Kidney (tissue), 14 donors: ENCODE measurements around the gene SLC35G6. TPM values are rescaled to one million over a fixed set of nuclear protein-coding genes. Genes with fewer than 3 reads are reported as not detected.

Source experiments
- DNase-seq, 5 donors: peaks; one replicate each; pipeline ENCODE4 v3.0.0-alpha.2; 2013 to 2020
- FAIRE-seq: peaks from 2 replicates; lab custom pipeline; 2012; peaks lifted over from hg19 to GRCh38; lab: Jason Lieb, UNC
- H3K27ac ChIP-seq, 2 donors: one replicate each; pipeline ENCODE4 v1.7.0; 2013; ENCODE audit warnings: low read depth in 2 of 2, low read length in 2 of 2, inconsistent platforms in 1 of 2
- H3K27me3 ChIP-seq: one replicate; pipeline ENCODE4 v1.7.1; 2013; ENCODE audit warnings: low read length, inconsistent platforms; ENCODE audit not compliant: control insufficient read depth, insufficient read depth
- H3K36me3 ChIP-seq, 3 donors: one replicate each; pipeline versions ENCODE4 v1.7.0 to v1.7.1; 2013; ENCODE audit warnings: low read length in 3 of 3, control low read depth in 1 of 3, inconsistent platforms in 1 of 3; ENCODE audit not compliant: insufficient read depth in 3 of 3, control insufficient read depth in 2 of 3
- H3K4me1 ChIP-seq, 3 donors: one replicate each; pipeline versions ENCODE4 v1.7.0 to v1.7.1; 2013; ENCODE audit warnings: low read length in 3 of 3, inconsistent platforms in 1 of 3, low read depth in 1 of 3; ENCODE audit not compliant: control insufficient read depth in 2 of 3, insufficient read depth in 2 of 3
- H3K4me3 ChIP-seq, 3 donors: one replicate each; pipeline versions ENCODE4 v1.7.0 to v1.8.1; 2013; ENCODE audit warnings: low read length in 3 of 3, control low read depth in 1 of 3, inconsistent platforms in 1 of 3
- H3K9ac ChIP-seq, 3 donors: one replicate each; pipeline versions ENCODE4 v1.7.0 to v1.7.1; 2013; ENCODE audit warnings: low read length in 3 of 3, control low read depth in 1 of 3, inconsistent platforms in 1 of 3
- H3K9me3 ChIP-seq, 3 donors: one replicate each; pipeline versions ENCODE4 v1.7.0 to v1.7.1; 2013; ENCODE audit warnings: low read length in 3 of 3, control low read depth in 1 of 3, inconsistent platforms in 1 of 3; ENCODE audit not compliant: control insufficient read depth in 2 of 3, insufficient read depth in 1 of 3
- intact Hi-C: fragments of 100-400 bp; cut with DNase I; formaldehyde crosslinking; loops from one replicate; pipeline ENCODE4 v1.11.1; 2022
- polyA plus RNA-seq: library from polyadenylated mRNA; stranded (reverse); fragments of 350-450 nt; fragmentation: Illumina TruSeq; extraction: RNeasy Lipid Tissue Mini Kit (QIAGEN cat#74804); gene quantifications from one replicate; pipeline ENCODE4 v1.2.3, GENCODE V29; 2014; ENCODE audit warnings: low read depth, low replicate concordance; ENCODE audit not compliant: insufficient read depth
- total RNA-seq: library from RNA; stranded (reverse); fragmentation: NEBNext Ultra II Directional; extraction: Animal tissue kit (Norgen Biotek cat#: 25700); gene quantifications from one replicate; pipeline ENCODE4 v1.2.1, GENCODE V29; 2021
- TF ChIP-seq, protein P1 (sequence below): IDR thresholded peaks from 3 replicates; pipeline ENCODE4 v1.5.1; 2012; ENCODE audit warnings: mild to moderate bottlenecking, moderate library complexity, borderline replicate concordance; ENCODE audit not compliant: insufficient read depth; ENCODE audit errors: extremely low read depth
- donor health status: control.
- donor health status: control.
- donor health status: control.
- donor health status: control.
- donor health status: control.
- donor health status: DM: yes; HTN: yes; CAD: no.
- donor health status: Normal renal cell carcinoma (clear cell type).

SLC35G6 gene
- total and polyA plus RNA-seq, 2 donors from 2014 or later = not detected

DNA sequence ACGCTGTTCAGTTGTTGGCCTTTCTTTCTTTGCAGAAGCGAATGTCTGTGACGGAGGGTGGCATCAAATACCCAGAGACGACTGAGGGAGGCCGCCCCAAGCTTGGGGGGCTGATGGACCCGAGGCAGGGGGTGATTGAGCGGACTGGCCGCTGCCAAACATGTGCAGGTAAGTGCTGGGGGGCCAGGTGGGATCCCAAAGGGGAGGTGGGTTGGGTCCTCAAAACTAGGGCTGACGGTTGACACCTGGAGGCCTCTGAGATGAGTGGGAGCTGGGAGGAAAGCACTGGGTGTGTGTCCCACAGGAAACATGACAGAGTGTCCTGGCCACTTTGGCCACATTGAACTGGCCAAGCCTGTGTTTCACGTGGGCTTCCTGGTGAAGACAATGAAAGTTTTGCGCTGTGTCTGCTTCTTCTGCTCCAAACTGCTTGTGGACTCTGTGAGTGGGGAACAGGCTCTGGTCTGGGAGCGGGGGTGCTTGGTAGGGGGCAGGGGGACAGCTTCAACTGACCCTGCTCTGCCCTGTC lies 14.7 kb downstream of the SLC35G6 start:
- H3K4me1 ChIP-seq = peaks cover 0 to 19% (median 0%) of the 10 kb centered on the region in 3 donors
- H3K9me3 ChIP-seq = no peaks in the 10 kb centered on the region
- H3K27me3 ChIP-seq = no peaks in the 10 kb centered on the region
- no peak overlapping the region for H3K27ac ChIP-seq
- peaks cover 17 to 49% (median 37%) of the 10 kb centered on the region in 3 donors for H3K36me3 ChIP-seq
- no peak overlapping the region for H3K9ac ChIP-seq
- intact Hi-C loops = no loop called here
- no peak overlapping the region for H3K4me3 ChIP-seq
- DNase-seq (peak in 1 of 5 donors; percentile 28), FAIRE-seq (no peak)
- TF ChIP-seq, protein P1, sequence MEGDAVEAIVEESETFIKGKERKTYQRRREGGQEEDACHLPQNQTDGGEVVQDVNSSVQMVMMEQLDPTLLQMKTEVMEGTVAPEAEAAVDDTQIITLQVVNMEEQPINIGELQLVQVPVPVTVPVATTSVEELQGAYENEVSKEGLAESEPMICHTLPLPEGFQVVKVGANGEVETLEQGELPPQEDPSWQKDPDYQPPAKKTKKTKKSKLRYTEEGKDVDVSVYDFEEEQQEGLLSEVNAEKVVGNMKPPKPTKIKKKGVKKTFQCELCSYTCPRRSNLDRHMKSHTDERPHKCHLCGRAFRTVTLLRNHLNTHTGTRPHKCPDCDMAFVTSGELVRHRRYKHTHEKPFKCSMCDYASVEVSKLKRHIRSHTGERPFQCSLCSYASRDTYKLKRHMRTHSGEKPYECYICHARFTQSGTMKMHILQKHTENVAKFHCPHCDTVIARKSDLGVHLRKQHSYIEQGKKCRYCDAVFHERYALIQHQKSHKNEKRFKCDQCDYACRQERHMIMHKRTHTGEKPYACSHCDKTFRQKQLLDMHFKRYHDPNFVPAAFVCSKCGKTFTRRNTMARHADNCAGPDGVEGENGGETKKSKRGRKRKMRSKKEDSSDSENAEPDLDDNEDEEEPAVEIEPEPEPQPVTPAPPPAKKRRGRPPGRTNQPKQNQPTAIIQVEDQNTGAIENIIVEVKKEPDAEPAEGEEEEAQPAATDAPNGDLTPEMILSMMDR = no peak

DNA sequence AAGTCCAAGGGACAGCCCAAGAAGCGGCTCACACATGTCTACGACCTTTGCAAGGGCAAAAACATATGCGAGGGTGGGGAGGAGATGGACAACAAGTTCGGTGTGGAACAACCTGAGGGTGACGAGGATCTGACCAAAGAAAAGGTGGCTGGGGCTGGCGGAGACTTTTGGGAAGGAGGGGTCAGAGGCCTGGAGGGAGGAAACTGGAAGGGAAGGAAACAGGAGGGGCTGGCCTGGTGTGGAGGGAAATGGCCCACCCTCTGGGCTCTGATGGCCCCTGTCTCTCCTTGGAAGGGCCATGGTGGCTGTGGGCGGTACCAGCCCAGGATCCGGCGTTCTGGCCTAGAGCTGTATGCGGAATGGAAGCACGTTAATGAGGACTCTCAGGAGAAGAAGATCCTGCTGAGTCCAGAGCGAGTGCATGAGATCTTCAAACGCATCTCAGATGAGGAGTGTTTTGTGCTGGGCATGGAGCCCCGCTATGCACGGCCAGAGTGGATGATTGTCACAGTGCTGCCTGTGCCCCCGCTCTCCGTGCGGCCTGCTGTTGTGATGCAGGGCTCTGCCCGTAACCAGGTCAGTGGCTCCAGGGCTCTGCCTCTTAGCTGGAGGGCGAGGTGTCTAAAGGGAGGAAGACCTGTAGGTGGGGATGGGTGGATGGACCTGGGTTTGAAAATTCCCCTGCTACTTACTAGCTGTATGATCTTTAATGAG lies 15.4 kb downstream of the SLC35G6 start:
- Histone ChIP-seq H3K27ac (no peak overlapping the region), H3K9me3 (no peaks in the 10 kb centered on the region), H3K36me3 (peaks cover 21 to 56% (median 43%) of the 10 kb centered on the region in 3 donors), H3K4me3 (no peak overlapping the region), H3K27me3 (no peaks in the 10 kb centered on the region), H3K9ac (no peak overlapping the region), H3K4me1 (peaks cover 0 to 16% (median 0%) of the 10 kb centered on the region in 3 donors)
- TF ChIP-seq, protein P1 = no peak
- intact Hi-C loops = no loop called here
- no peak for FAIRE-seq
- peak in 1 of 5 donors; percentile 61 for DNase-seq

DNA sequence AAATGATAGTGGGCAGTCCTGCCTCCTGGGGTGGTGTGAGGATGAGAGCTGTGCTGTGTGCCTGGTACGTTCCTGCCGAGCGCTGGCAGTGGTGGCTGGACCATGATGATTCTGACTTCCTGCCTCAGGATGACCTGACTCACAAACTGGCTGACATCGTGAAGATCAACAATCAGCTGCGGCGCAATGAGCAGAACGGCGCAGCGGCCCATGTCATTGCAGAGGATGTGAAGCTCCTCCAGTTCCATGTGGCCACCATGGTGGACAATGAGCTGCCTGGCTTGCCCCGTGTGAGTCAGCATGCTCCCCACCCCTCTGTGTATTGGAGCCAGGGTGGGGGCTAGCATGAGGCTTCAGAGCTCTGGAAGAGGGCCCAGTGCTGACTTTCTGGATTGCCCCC lies 16.0 kb downstream of the SLC35G6 start:
- FAIRE-seq = no peak
- Histone ChIP-seq H3K27me3 (no peaks in the 10 kb centered on the region), H3K36me3 (peaks cover 21 to 62% (median 49%) of the 10 kb centered on the region in 3 donors), H3K27ac (no peak overlapping the region), H3K4me3 (no peak overlapping the region), H3K9ac (no peak overlapping the region), H3K9me3 (no peaks in the 10 kb centered on the region), H3K4me1 (peaks cover 0 to 16% (median 0%) of the 10 kb centered on the region in 3 donors)
- intact Hi-C loops = no loop called here
- TF ChIP-seq, protein P1 = no peak
- DNase-seq = no peak
